Endothelial cell of umbilical vein (primary cell): Measurements from ENCODE around the gene PLCXD3. TPM values are rescaled to one million over a fixed set of nuclear protein-coding genes. Genes with fewer than 3 reads are reported as not detected.

Source experiments
- BruUV-seq: library from RNA; stranded (reverse); fragments of 400-500 nt; replicated peaks from 2 replicates; lab custom pipeline; 2021; lab: Mats Ljungman, UMichigan
- CTCF ChIA-PET: fragments of 300-600, 350-600 bp; sonication (Branson Sonifier 250); formaldehyde crosslinking; loops from one replicate; lab custom pipeline; 2021; ENCODE audit warnings: antibody characterized with exemption, inconsistent platforms; lab: Charles Lee
- POLR2A ChIA-PET: fragments of 300-600, 350-600 bp; sonication (Branson Sonifier 250); formaldehyde crosslinking; loops from one replicate; lab custom pipeline; 2021; ENCODE audit warnings: antibody characterized with exemption, inconsistent platforms; lab: Charles Lee
- DNase-seq: peaks from one replicate; pipeline ENCODE4 v3.0.0-alpha.2; 2011; ENCODE audit warnings: low read depth, low spot score
- FAIRE-seq: peaks from 2 replicates; lab custom pipeline; 2011; peaks lifted over from hg19 to GRCh38; lab: Jason Lieb, UNC
- H2AFZ ChIP-seq: 2 replicates; pipeline ENCODE4 v1.6.0; 2012; ENCODE audit warnings: low read depth, low read length, control low read depth, inconsistent platforms
- H3K27ac ChIP-seq: 2 replicates; pipeline ENCODE4 v1.5.1; 2011; ENCODE audit warnings: low read depth, mild to moderate bottlenecking, control low read depth, low read length, moderate library complexity; ENCODE audit not compliant: insufficient read depth
- H3K27me3 ChIP-seq, 2 experiments: 2 replicates each; pipeline versions ENCODE4 v1.6.0 to v1.6.1; 2011; ENCODE audit warnings: low read length in 2 of 2, mixed read lengths in 1 of 2; ENCODE audit not compliant: control insufficient read depth in 2 of 2, insufficient read depth in 2 of 2
- H3K36me3 ChIP-seq, 2 experiments: 2 replicates in 1 of 2; 3 replicates in 1 of 2; pipeline ENCODE4 v1.5.1; 2011; ENCODE audit warnings: low read length in 2 of 2, mild to moderate bottlenecking in 1 of 2, moderate library complexity in 1 of 2; ENCODE audit not compliant: control insufficient read depth in 2 of 2, insufficient read depth in 2 of 2; ENCODE audit errors: extremely low read depth in 1 of 2
- H3K4me1 ChIP-seq: 3 replicates; pipeline ENCODE4 v1.5.1; 2011; ENCODE audit warnings: mild to moderate bottlenecking, low read length; ENCODE audit not compliant: control insufficient read depth, insufficient read depth; ENCODE audit errors: extremely low read depth
- H3K4me2 ChIP-seq: 2 replicates; pipeline ENCODE4 v1.6.1; 2011; ENCODE audit warnings: low read length, control low read depth, mixed read lengths; ENCODE audit not compliant: insufficient read depth
- H3K4me3 ChIP-seq, 3 experiments: fragments of 200-600 bp in 1 of 3; sonication (generic), shearing (Covaris generic) in 1 of 3; replicated peaks in 1 of 3; 2 replicates each; pipeline ENCODE4 v1.5.1; 2011 to 2016; ENCODE audit warnings: control low read depth in 3 of 3, low read length in 3 of 3, mild to moderate bottlenecking in 2 of 3, inconsistent platforms in 1 of 3, low read depth in 1 of 3, moderate library complexity in 1 of 3; ENCODE audit not compliant: insufficient read depth in 1 of 3
- H3K79me2 ChIP-seq: 2 replicates; pipeline ENCODE4 v1.6.0; 2012; ENCODE audit warnings: low read length, inconsistent platforms; ENCODE audit not compliant: control insufficient read depth, insufficient read depth
- H3K9ac ChIP-seq: replicated peaks from 2 replicates; pipeline ENCODE3; 2011; ENCODE audit warnings: low read length, control low read depth; ENCODE audit not compliant: insufficient read depth; ENCODE audit errors: extremely low read depth
- H3K9me1 ChIP-seq: replicated peaks from 3 replicates; pipeline ENCODE4 v1.6.0; 2011; ENCODE audit warnings: mild to moderate bottlenecking, low read length; ENCODE audit not compliant: control insufficient read depth, insufficient read depth; ENCODE audit errors: extremely low read depth
- H3K9me3 ChIP-seq: replicated peaks from 2 replicates; pipeline ENCODE4 v1.5.1; 2012; ENCODE audit warnings: low read length, inconsistent platforms; ENCODE audit not compliant: control insufficient read depth, insufficient read depth
- H4K20me1 ChIP-seq: replicated peaks from 2 replicates; pipeline ENCODE3; 2011; ENCODE audit warnings: mild to moderate bottlenecking, low read length; ENCODE audit not compliant: control insufficient read depth, insufficient read depth; ENCODE audit errors: extremely low read depth
- CTCF ChIP-seq, 2 donors: IDR thresholded peaks; 1 replicate in 1 of 2; 2 replicates in 1 of 2; pipeline ENCODE4 v1.5.1; 2011; ENCODE audit warnings: low read length in 2 of 2, mild to moderate bottlenecking in 2 of 2, moderate library complexity in 2 of 2, control low read depth in 1 of 2, inconsistent platforms in 1 of 2, low read depth in 1 of 2; ENCODE audit not compliant: insufficient read depth in 1 of 2; ENCODE audit errors: extremely low read depth in 1 of 2
- EZH2 ChIP-seq: IDR thresholded peaks from 2 replicates; pipeline ENCODE4 v1.6.1; 2012; ENCODE audit warnings: borderline replicate concordance, low read depth, mild to moderate bottlenecking, moderate library complexity, low read length, inconsistent platforms; ENCODE audit not compliant: severe bottlenecking
- FOS ChIP-seq: IDR thresholded peaks from 2 replicates; pipeline ENCODE4 v1.6.1; 2011; ENCODE audit warnings: mild to moderate bottlenecking, low read length, moderate library complexity, borderline replicate concordance; ENCODE audit not compliant: insufficient read depth
- GATA2 ChIP-seq: IDR thresholded peaks from 2 replicates; pipeline ENCODE4 v1.7.0; 2011; ENCODE audit warnings: low read depth, mild to moderate bottlenecking, moderate library complexity, mixed read lengths, low read length; ENCODE audit not compliant: insufficient read length, insufficient read depth
- JUN ChIP-seq: IDR thresholded peaks from 2 replicates; pipeline ENCODE4 v1.6.1; 2011; ENCODE audit warnings: borderline replicate concordance, low read depth; ENCODE audit not compliant: insufficient read length, insufficient read depth
- MAX ChIP-seq: IDR thresholded peaks from 2 replicates; pipeline ENCODE4 v1.6.1; 2011; ENCODE audit not compliant: insufficient read depth, insufficient read length
- MYC ChIP-seq: IDR thresholded peaks from one replicate; pipeline ENCODE4 v1.6.1; 2011; ENCODE audit warnings: mild to moderate bottlenecking, low read depth, low read length
- POLR2A ChIP-seq: IDR thresholded peaks from 2 replicates; pipeline ENCODE4 v1.6.1; 2012; ENCODE audit warnings: low read depth, mild to moderate bottlenecking, control low read depth, low read length
- POLR2AphosphoS5 ChIP-seq: IDR thresholded peaks from 2 replicates; pipeline ENCODE4 v1.6.1; 2012; ENCODE audit warnings: low read depth, mild to moderate bottlenecking, control low read depth, low read length, moderate library complexity; ENCODE audit not compliant: insufficient read depth
- dilution Hi-C: fragments of 300-500 bp; cut with MboI; formaldehyde crosslinking; loops from one replicate; pipeline ENCODE4 v1.15.0; 2019; ENCODE audit warnings: low sequenced_read_pairs; ENCODE audit not compliant: extremely low pct_ligation_motif_present
- intact Hi-C: fragments of 100-400 bp; cut with micrococcal nuclease; formaldehyde crosslinking; loops from one replicate; pipeline ENCODE4 v1.10.0; 2022
- polyA plus RNA-seq, 4 experiments: library from polyadenylated mRNA; depleted of rRNA in 3 of 4; stranded (reverse) in 3 of 4; unstranded in 1 of 4; fragments of >200 nt; gene quantifications; 2 replicates each; pipeline versions ENCODE4 v1.2.1 to v1.2.3, GENCODE V29; 2011 to 2012; ENCODE audit warnings: missing spikeins in 1 of 4
- total RNA-seq: library from RNA; stranded (reverse); gene quantifications from 2 replicates; pipeline ENCODE4 v1.2.3, GENCODE V29; 2021

Gene PLCXD3
- total and polyA plus RNA-seq, 2 donors (not counting 3 experiments of a cell fraction or from before 2014, with no cell fraction given): not detected

GRCh38 chr5:41517909-41518308 lies 7.5 kb upstream of the PLCXD3 start:
- H3K79me2 ChIP-seq: no peaks in the 10 kb centered on the region
- no peaks in the 10 kb centered on the region for H3K9me1 ChIP-seq
- intact Hi-C loops (no loop called here), dilution Hi-C loops (no loop called here)
- H2AFZ ChIP-seq: no peak overlapping the region
- no peaks in the 10 kb centered on the region for H3K9me3 ChIP-seq
- DNase-seq (no peak), FAIRE-seq (no peak)
- H3K36me3 ChIP-seq: no peaks in the 10 kb centered on the region
- H4K20me1 ChIP-seq: no peaks in the 10 kb centered on the region
- BruUV-seq: no TSS peak
- H3K9ac ChIP-seq: no peak overlapping the region
- no peak overlapping the region for H3K4me3 ChIP-seq
- no peak overlapping the region for H3K4me2 ChIP-seq
- no peaks in the 10 kb centered on the region for H3K27me3 ChIP-seq
- no peak overlapping the region for H3K27ac ChIP-seq
- TF ChIP-seq POLR2AphosphoS5 (no peak), JUN (no peak), MAX (no peak), MYC (no peak), EZH2 (no peak), CTCF (IDR thresholded peaks at IDR 0.05; ENCODE audit: extremely low read depth in 1 of 2, insufficient read depth in 1 of 2, low read depth in 1 of 2, low read length in 2 of 2) (no peak), POLR2A (no peak), FOS (no peak), GATA2 (no peak)
- ChIA-PET CTCF (interaction anchor here (2.4 kb wide), 1 partner anchor 9 kb away, joined by 9 read pairs; no protein-coding TSS in a partner anchor), POLR2A (no interaction called here)
- H3K4me1 ChIP-seq: no peaks in the 10 kb centered on the region
